ENCODE data around the gene CD52. TPM values are rescaled to one million over a fixed set of nuclear protein-coding genes. Genes with fewer than 3 reads are reported as not detected.

The CD52 gene
- total and polyA plus RNA-seq, 2 of the 13 experiments (the other 11 are each of a cell fraction or from before 2014, with no cell fraction given), result 0.32 TPM; not detected in 1

GRCh38 chr1:26289158-26290059 lies 28.3 kb upstream of the CD52 start:
- H3K27me3 ChIP-seq (ENCODE audit: control insufficient read depth in 1 of 2, insufficient read depth in 2 of 2, low read length in 2 of 2), result no peaks in the 10 kb centered on the region
- CTCF ChIA-PET (ENCODE audit: low intra/inter-chr PET ratio, low total read pairs), result no interaction called here
- no peaks in the 10 kb centered on the region for H3K4me1 ChIP-seq (ENCODE audit: insufficient read depth, low read length)
- no peak overlapping the region for H3K9ac ChIP-seq (ENCODE audit: insufficient read depth, low read depth, low read length)
- H2AFZ ChIP-seq (ENCODE audit: low read length), result no peak overlapping the region
- DNase-seq (ENCODE audit: low spot score), result no peak
- H3K4me2 ChIP-seq (ENCODE audit: low read depth, low read length), result no peak overlapping the region
- no peaks in the 10 kb centered on the region for H3K79me2 ChIP-seq (ENCODE audit: insufficient read depth, low read length)
- WGBS (ENCODE audit: low lambda C conversion rate), result 96% methylated on average over 16 of the region's 21 CpGs
- in situ Hi-C loops (cut with HindIII; ENCODE audit: extremely low pct_ligation_motif_present, low pct_unique_long_range_greater_than_20kb) (loop anchor here (5.0 kb wide), 1 partner anchor 73 kb away; no protein-coding TSS in a partner anchor), intact Hi-C loops (cut with micrococcal nuclease; ENCODE audit: unreplicated experiment) (no loop called here)
- no peaks in the 10 kb centered on the region for H3K36me3 ChIP-seq (replicated peaks in 1 of 2; ENCODE audit: control insufficient read depth in 1 of 2, insufficient read depth in 2 of 2, low read length in 2 of 2)
- no TSS peak for BruUV-seq (replicated peaks)
- no peak for ATAC-seq
- TF ChIP-seq ZKSCAN1 (IDR thresholded peaks at IDR 0.05; ENCODE audit: low read length), result no peak
- no peak for TF ChIP-seq CCAR2 (optimal IDR thresholded peaks at IDR 0.05; ENCODE audit: low read depth, low read length)
- no peak for TF ChIP-seq ZNF556 (CRISPR knock-in tag; IDR thresholded peaks at IDR 0.05; ENCODE audit: borderline replicate concordance)
- TF ChIP-seq ZNF256 (CRISPR knock-in tag; conservative IDR thresholded peaks at IDR 0.05), result no peak
- TF ChIP-seq TAF15 (IDR thresholded peaks at IDR 0.05; ENCODE audit: low read depth, low read length, poor library complexity, severe bottlenecking), result no peak
- H3K9me3 ChIP-seq (ENCODE audit: low read length), result no peaks in the 10 kb centered on the region
- POLR2A ChIA-PET, result no interaction called here
- FAIRE-seq, result no peak
- no peak overlapping the region for H3K27ac ChIP-seq (ENCODE audit: extremely low read length, insufficient read depth, low read length)
- H4K20me1 ChIP-seq (ENCODE audit: insufficient read depth, low read length), result no peaks in the 10 kb centered on the region
- H3K4me3 ChIP-seq (replicated peaks in 1 of 3; ENCODE audit: insufficient read depth in 1 of 3, low read depth in 2 of 3, low read length in 3 of 3), result no peak overlapping the region

GRCh38 chr1:26290122-26290881 lies 27.5 kb upstream of the CD52 start:
- H3K36me3 ChIP-seq (replicated peaks in 1 of 2; ENCODE audit: control insufficient read depth in 1 of 2, insufficient read depth in 2 of 2, low read length in 2 of 2), result no peaks in the 10 kb centered on the region
- H3K9me3 ChIP-seq (ENCODE audit: low read length), result no peaks in the 10 kb centered on the region
- ChIA-PET CTCF (ENCODE audit: low intra/inter-chr PET ratio, low total read pairs) (no interaction called here), POLR2A (no interaction called here)
- FAIRE-seq, result no peak
- no peak overlapping the region for H3K27ac ChIP-seq (ENCODE audit: extremely low read length, insufficient read depth, low read length)
- in situ Hi-C loops (cut with HindIII; ENCODE audit: extremely low pct_ligation_motif_present, low pct_unique_long_range_greater_than_20kb), result no loop called here
- ATAC-seq, result no peak
- WGBS (ENCODE audit: low lambda C conversion rate), result 87% methylated on average over 7 of the region's 11 CpGs
- no peaks in the 10 kb centered on the region for H3K27me3 ChIP-seq (ENCODE audit: control insufficient read depth in 1 of 2, insufficient read depth in 2 of 2, low read length in 2 of 2)
- H2AFZ ChIP-seq (ENCODE audit: low read length), result no peak overlapping the region
- H3K4me1 ChIP-seq (ENCODE audit: insufficient read depth, low read length), result no peaks in the 10 kb centered on the region
- intact Hi-C loops (cut with micrococcal nuclease; ENCODE audit: unreplicated experiment), result no loop called here
- no TSS peak for BruUV-seq (replicated peaks)
- H3K4me3 ChIP-seq (replicated peaks in 1 of 3; ENCODE audit: insufficient read depth in 1 of 3, low read depth in 2 of 3, low read length in 3 of 3), result no peak overlapping the region
- H3K79me2 ChIP-seq (ENCODE audit: insufficient read depth, low read length), result no peaks in the 10 kb centered on the region
- no peak for DNase-seq (ENCODE audit: low spot score)
- H3K9ac ChIP-seq (ENCODE audit: insufficient read depth, low read depth, low read length), result no peak overlapping the region
- H3K4me2 ChIP-seq (ENCODE audit: low read depth, low read length), result no peak overlapping the region
- H4K20me1 ChIP-seq (ENCODE audit: insufficient read depth, low read length), result no peaks in the 10 kb centered on the region
- no peak for TF ChIP-seq MXD4 (CRISPR knock-in tag; IDR thresholded peaks at IDR 0.05)
- no peak for TF ChIP-seq ZNF552 (CRISPR knock-in tag; IDR thresholded peaks at IDR 0.05; ENCODE audit: borderline replicate concordance)
- no peak for TF ChIP-seq SNAPC2 (CRISPR knock-in tag; IDR thresholded peaks at IDR 0.05)
- no peak for TF ChIP-seq KDM5B (CRISPR knock-in tag; IDR thresholded peaks at IDR 0.05; ENCODE audit: borderline replicate concordance)
- TF ChIP-seq STAT6 (CRISPR knock-in tag; IDR thresholded peaks at IDR 0.05; ENCODE audit: borderline replicate concordance), result no peak

All from HepG2 (cell line).